AML-193 (cell line): ENCODE results near the gene EXOC4.
"Not testable (repeated sequence)": the region's sequence is repeated elsewhere in the genome, so short reads cannot be mapped to it uniquely, and the experiment has no call there.

Experiments
- DNase-seq, 2 experiments: peaks; one replicate each; lab custom pipeline; 2025; lab: John Stamatoyannopoulos, UW

The EXOC4 gene

GRCh38 chr7:133275446-133276095 is 22.7 kb downstream of the EXOC4 start:
- DNase-seq = no peak

GRCh38 chr7:133278975-133279374 is 26.1 kb downstream of the EXOC4 start:
- DNase-seq = not testable (repeated sequence)

- DNase-seq = no peak
These were observed 29.2 kb downstream of the EXOC4 start for GRCh38 chr7:133282094-133282493.

- DNase-seq = no peak
These were observed 31.2 kb downstream of the EXOC4 start for GRCh38 chr7:133284092-133284491.

GRCh38 chr7:133288970-133289369 is 36.1 kb downstream of the EXOC4 start:
- no peak for DNase-seq

- no peak for DNase-seq
These were observed 37.2 kb downstream of the EXOC4 start for GRCh38 chr7:133290041-133290440.

GRCh38 chr7:133290676-133291333 is 37.9 kb downstream of the EXOC4 start:
- DNase-seq = no peak

GRCh38 chr7:133292631-133293030 is 39.8 kb downstream of the EXOC4 start:
- no peak for DNase-seq

GRCh38 chr7:133293384-133294160 is 40.7 kb downstream of the EXOC4 start:
- no peak for DNase-seq

GRCh38 chr7:133294234-133294633 is 41.4 kb downstream of the EXOC4 start:
- no peak for DNase-seq

GRCh38 chr7:133295484-133295883 is 42.6 kb downstream of the EXOC4 start:
- no peak for DNase-seq

GRCh38 chr7:133297093-133297492 is 44.2 kb downstream of the EXOC4 start:
- no peak for DNase-seq

GRCh38 chr7:133298080-133298479 is 45.2 kb downstream of the EXOC4 start:
- no peak for DNase-seq

- no peak for DNase-seq
These were observed 46.8 kb downstream of the EXOC4 start for GRCh38 chr7:133299676-133300075.

GRCh38 chr7:133300088-133300487 is 47.2 kb downstream of the EXOC4 start:
- no peak for DNase-seq

GRCh38 chr7:133300811-133301210 is 47.9 kb downstream of the EXOC4 start:
- no peak for DNase-seq

GRCh38 chr7:133301444-133301843 is 48.6 kb downstream of the EXOC4 start:
- no peak for DNase-seq

- no peak for DNase-seq
These were observed 50.5 kb downstream of the EXOC4 start for GRCh38 chr7:133303372-133303771.

- no peak for DNase-seq
These were observed 51.1 kb downstream of the EXOC4 start for GRCh38 chr7:133303931-133304330.

GRCh38 chr7:133309333-133309732 is 56.5 kb downstream of the EXOC4 start:
- no peak for DNase-seq

- no peak for DNase-seq
These were observed 57.5 kb downstream of the EXOC4 start for GRCh38 chr7:133310232-133310862.

- DNase-seq = no peak
These were observed 60.7 kb downstream of the EXOC4 start for GRCh38 chr7:133313575-133313974.

GRCh38 chr7:133314084-133314483 is 61.2 kb downstream of the EXOC4 start:
- DNase-seq = no peak
